Neuronal stem cell (in vitro differentiated cells): ENCODE results near the gene XAF1.

ENCODE experiments used
- DNase-seq: peaks from one replicate; pipeline ENCODE4 v3.0.0-alpha.2; 2013; ENCODE audit warnings: low spot score
- H2AFZ ChIP-seq: one replicate; pipeline ENCODE4 v1.6.1; 2013; ENCODE audit warnings: mild to moderate bottlenecking, low read length, inconsistent platforms
- H2AK5ac ChIP-seq: 2 replicates; pipeline ENCODE4 v1.6.1; 2013; ENCODE audit warnings: low read depth, mild to moderate bottlenecking, inconsistent platforms, low read length, moderate library complexity, mixed read lengths
- H2BK120ac ChIP-seq: 2 replicates; pipeline ENCODE4 v1.6.1; 2013; ENCODE audit warnings: low read depth, mild to moderate bottlenecking, inconsistent platforms, low read length, moderate library complexity, mixed read lengths
- H2BK12ac ChIP-seq: one replicate; pipeline ENCODE4 v1.6.1; 2013; ENCODE audit warnings: low read length, inconsistent platforms
- H2BK15ac ChIP-seq: 2 replicates; pipeline ENCODE4 v1.6.1; 2013; ENCODE audit warnings: mild to moderate bottlenecking, low read length, inconsistent platforms, mixed read lengths
- H2BK5ac ChIP-seq: one replicate; pipeline ENCODE4 v1.6.1; 2013; ENCODE audit warnings: inconsistent platforms, mild to moderate bottlenecking, low read length, moderate library complexity
- H3K14ac ChIP-seq: one replicate; pipeline ENCODE4 v1.6.1; 2013; ENCODE audit warnings: low read length, inconsistent platforms
- H3K18ac ChIP-seq: 2 replicates; pipeline ENCODE4 v1.6.1; 2013; ENCODE audit warnings: low read length, inconsistent platforms
- H3K23ac ChIP-seq: 2 replicates; pipeline ENCODE4 v1.6.1; 2013; ENCODE audit warnings: low read depth, mild to moderate bottlenecking, mixed read lengths, low read length, inconsistent platforms; ENCODE audit not compliant: poor library complexity
- H3K27ac ChIP-seq: replicated peaks from 3 replicates; pipeline ENCODE4 v1.5.1; 2013; ENCODE audit warnings: low read length, inconsistent platforms
- H3K27me3 ChIP-seq, 3 experiments: 2 replicates each; pipeline ENCODE4 v1.6.1; 2013; ENCODE audit warnings: low read length in 3 of 3, mild to moderate bottlenecking in 2 of 3, inconsistent platforms in 1 of 3, low read depth in 1 of 3, mixed read lengths in 1 of 3, moderate library complexity in 1 of 3; ENCODE audit not compliant: control insufficient read depth in 3 of 3, insufficient read depth in 3 of 3
- H3K36me3 ChIP-seq, 2 donors: replicated peaks in 1 of 2; 2 replicates each; pipeline ENCODE4 v1.6.1; 2013; ENCODE audit warnings: low read length in 2 of 2; ENCODE audit not compliant: control insufficient read depth in 2 of 2, insufficient read depth in 2 of 2
- H3K4ac ChIP-seq: 2 replicates; pipeline ENCODE4 v1.6.1; 2013; ENCODE audit warnings: inconsistent platforms, mild to moderate bottlenecking, low read length, moderate library complexity
- H3K4me1 ChIP-seq, 2 donors: 1 replicate in 1 of 2; 2 replicates in 1 of 2; pipeline ENCODE4 v1.6.1; 2013; ENCODE audit warnings: low read length in 2 of 2, low read depth in 1 of 2; ENCODE audit not compliant: control insufficient read depth in 2 of 2, insufficient read depth in 1 of 2
- H3K4me2 ChIP-seq: one replicate; pipeline ENCODE4 v1.6.1; 2013; ENCODE audit warnings: mild to moderate bottlenecking, low read length, inconsistent platforms; ENCODE audit not compliant: insufficient read depth, poor library complexity, severe bottlenecking
- H3K4me3 ChIP-seq, 2 donors: 2 replicates each; pipeline ENCODE4 v1.5.1; 2013; ENCODE audit warnings: low read length in 2 of 2, mild to moderate bottlenecking in 2 of 2, inconsistent platforms in 1 of 2, moderate library complexity in 1 of 2
- H3K79me1 ChIP-seq: one replicate; pipeline ENCODE4 v1.6.1; 2013; ENCODE audit warnings: low read depth, mild to moderate bottlenecking, inconsistent platforms, low read length, moderate library complexity
- H3K9ac ChIP-seq: one replicate; pipeline ENCODE4 v1.6.1; 2013; ENCODE audit warnings: mild to moderate bottlenecking, low read depth, low read length, inconsistent platforms; ENCODE audit not compliant: poor library complexity
- H3K9me3 ChIP-seq, 2 donors: replicated peaks in 1 of 2; 2 replicates each; pipeline versions ENCODE3 to v1.6.1; 2013; ENCODE audit warnings: low read length in 2 of 2, mild to moderate bottlenecking in 2 of 2, inconsistent platforms in 1 of 2, low read depth in 1 of 2, mixed read lengths in 1 of 2, moderate library complexity in 1 of 2; ENCODE audit not compliant: control insufficient read depth in 2 of 2, insufficient read depth in 1 of 2
- H4K8ac ChIP-seq: one replicate; pipeline ENCODE4 v1.6.1; 2013; ENCODE audit warnings: low read depth, mild to moderate bottlenecking, inconsistent platforms, low read length, moderate library complexity
- H4K91ac ChIP-seq: one replicate; pipeline ENCODE4 v1.6.1; 2013; ENCODE audit warnings: low read length, low read depth, mild to moderate bottlenecking, inconsistent platforms; ENCODE audit not compliant: poor library complexity
- WGBS, 2 donors: extraction: QIAGEN DNeasy Blood & Tissue Kit; methylation state at CpG; one replicate each; pipeline ENCODE4 v1.1.7; 2013; ENCODE audit warnings: missing lambda C conversion rate in 2 of 2, mixed read lengths in 1 of 2; ENCODE audit not compliant: insufficient read length in 2 of 2, insufficient replicate concordance in 1 of 2; ENCODE audit errors: extremely low coverage in 2 of 2; 5-methylcytosine and 5-hydroxymethylcytosine counted together

The XAF1 gene

DNA sequence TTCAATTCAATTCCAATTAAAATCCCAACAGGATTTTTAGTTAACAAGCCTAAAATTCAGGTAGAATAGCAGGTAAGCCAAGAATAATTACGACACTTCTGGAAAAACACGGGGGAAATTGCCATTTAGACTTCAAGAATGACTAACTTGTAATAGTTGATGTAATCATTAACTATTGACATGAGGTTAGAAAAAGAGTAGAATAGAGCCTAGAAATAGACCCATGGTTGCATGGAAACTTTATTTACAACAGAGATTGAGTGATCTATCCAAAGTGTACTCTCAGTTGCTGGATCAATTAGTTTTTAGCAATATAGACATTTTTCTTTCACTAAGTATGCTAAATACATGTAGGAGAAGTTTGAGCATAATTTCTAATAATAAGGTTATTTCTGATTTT is 39.1 kb upstream of the XAF1 start:
- Histone ChIP-seq H3K27ac (no peak overlapping the region), H3K4me3 (no peak overlapping the region), H4K8ac (no peak overlapping the region), H3K9ac (no peak overlapping the region), H3K4me2 (no peak overlapping the region), H2BK120ac (no peak overlapping the region), H3K14ac (no peak overlapping the region), H3K4ac (no peak overlapping the region), H2BK15ac (no peak overlapping the region), H4K91ac (no peak overlapping the region), H2BK5ac (no peak overlapping the region), H3K36me3 (no peaks in the 10 kb centered on the region), H2AFZ (no peak overlapping the region), H3K4me1 (peaks cover 2 to 9% of the 10 kb centered on the region in 2 donors), H3K79me1 (no peaks in the 10 kb centered on the region), H3K9me3 (peaks cover 0 to 7% of the 10 kb centered on the region in 2 donors), H2AK5ac (no peak overlapping the region), H2BK12ac (no peak overlapping the region), H3K27me3 (peaks cover 2 to 34% (median 27%) of the 10 kb centered on the region in 3 experiments), H3K18ac (no peak overlapping the region), H3K23ac (no peak overlapping the region)
- no CpG with 5 or more reads among the region's 2 CpGs for WGBS, 2 donors
- no peak for DNase-seq

DNA sequence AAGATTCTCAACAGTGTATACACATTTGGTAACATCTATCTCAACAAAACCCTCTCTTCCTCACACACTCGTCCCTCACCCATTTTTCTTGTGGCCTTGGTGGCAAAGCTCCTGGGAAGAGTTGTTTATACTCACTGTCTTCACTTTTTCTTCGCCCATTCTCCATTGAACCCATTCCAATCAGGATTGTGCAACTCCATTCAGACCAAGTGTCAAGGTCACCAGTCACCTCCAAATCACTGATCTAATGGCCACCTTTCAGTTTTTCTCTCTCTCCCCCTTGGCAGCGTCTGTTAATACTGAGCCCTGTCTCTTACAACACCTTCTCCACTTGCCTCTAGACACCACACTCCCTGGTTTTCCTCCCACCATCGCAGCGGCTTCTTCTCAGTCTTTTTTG is 34.1 kb upstream of the XAF1 start:
- H2BK15ac ChIP-seq, result no peak overlapping the region
- no peak for DNase-seq
- H2AK5ac ChIP-seq, result no peak overlapping the region
- no CpG with 5 or more reads among the region's 5 CpGs for WGBS, 2 donors
- H4K8ac ChIP-seq, result no peak overlapping the region
- H3K27ac ChIP-seq, result no peak overlapping the region
- H3K79me1 ChIP-seq, result no peaks in the 10 kb centered on the region
- H3K9ac ChIP-seq, result no peak overlapping the region
- no peak overlapping the region for H3K4ac ChIP-seq
- no peak overlapping the region for H3K14ac ChIP-seq
- H3K18ac ChIP-seq, result no peak overlapping the region
- H3K36me3 ChIP-seq, result no peaks in the 10 kb centered on the region
- H3K4me3 ChIP-seq, result no peak overlapping the region
- H3K4me1 ChIP-seq, result no peaks in the 10 kb centered on the region
- no peak overlapping the region for H2BK120ac ChIP-seq
- H3K9me3 ChIP-seq, result no peaks in the 10 kb centered on the region
- H3K23ac ChIP-seq, result no peak overlapping the region
- H2AFZ ChIP-seq, result no peak overlapping the region
- H2BK12ac ChIP-seq, result no peak overlapping the region
- peaks cover 0 to 9% (median 0%) of the 10 kb centered on the region in 3 experiments for H3K27me3 ChIP-seq
- H4K91ac ChIP-seq, result no peak overlapping the region
- no peak overlapping the region for H2BK5ac ChIP-seq
- H3K4me2 ChIP-seq, result no peak overlapping the region

DNA sequence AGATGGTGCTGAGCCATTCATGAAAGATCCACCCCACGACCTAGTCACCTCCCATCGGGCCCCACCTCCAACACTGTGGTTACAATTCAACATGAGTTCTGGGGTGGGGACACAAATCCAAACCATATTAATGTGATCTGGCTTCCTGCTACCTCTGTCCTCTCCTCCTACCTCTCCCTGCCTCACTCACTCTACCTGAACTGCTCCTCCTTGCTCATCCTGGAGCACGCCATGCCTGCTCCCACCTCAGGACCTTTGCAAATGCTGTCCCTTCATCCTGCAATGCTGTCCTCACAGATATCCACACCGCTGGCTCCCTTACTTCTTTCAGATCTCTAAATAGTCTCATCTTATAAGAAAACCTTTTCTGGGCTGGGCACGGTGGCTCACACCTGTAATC is 31.8 kb upstream of the XAF1 start:
- Histone ChIP-seq H2AK5ac (no peak overlapping the region), H3K9ac (no peak overlapping the region), H4K8ac (no peak overlapping the region), H3K79me1 (no peaks in the 10 kb centered on the region), H3K14ac (peak overlapping the region; percentile 3), H4K91ac (no peak overlapping the region), H3K9me3 (peaks cover 0 to 2% of the 10 kb centered on the region in 2 donors), H3K4ac (no peak overlapping the region), H3K27ac (no peak overlapping the region), H3K4me3 (no peak overlapping the region), H2BK12ac (no peak overlapping the region), H3K4me2 (no peak overlapping the region), H2BK5ac (no peak overlapping the region), H2AFZ (no peak overlapping the region), H3K4me1 (no peaks in the 10 kb centered on the region), H3K27me3 (peaks cover 0 to 9% (median 0%) of the 10 kb centered on the region in 3 experiments), H2BK15ac (no peak overlapping the region), H3K36me3 (no peaks in the 10 kb centered on the region), H3K18ac (no peak overlapping the region), H2BK120ac (no peak overlapping the region), H3K23ac (no peak overlapping the region)
- WGBS, 2 donors, result no CpG with 5 or more reads among the region's 5 CpGs
- no peak for DNase-seq

DNA sequence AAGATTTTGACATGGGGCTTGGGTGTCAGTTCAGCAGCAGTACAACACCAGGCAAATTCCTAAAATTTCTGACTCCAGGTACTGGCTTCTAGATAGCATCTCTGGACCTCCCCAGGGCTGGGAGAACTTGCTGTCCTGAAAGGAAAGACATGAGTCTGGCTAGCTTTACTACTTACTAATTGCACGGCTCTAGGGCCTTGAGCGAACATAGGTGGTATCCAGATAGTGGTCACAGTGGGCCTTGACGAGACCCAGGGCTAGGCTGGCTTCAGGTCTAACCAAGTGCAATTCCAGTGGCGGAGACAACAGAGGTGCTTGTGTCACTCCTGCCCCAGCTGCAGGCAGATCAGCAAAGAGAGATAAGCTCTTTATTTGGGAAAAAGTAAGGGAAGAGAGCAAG is 26.3 kb upstream of the XAF1 start:
- H2AK5ac ChIP-seq, result no peak overlapping the region

More for the DNA sequence above, 26.3 kb upstream of the XAF1 start:
- no peak overlapping the region for H4K8ac ChIP-seq
- peaks cover 0 to 2% (median 0%) of the 10 kb centered on the region in 3 experiments for H3K27me3 ChIP-seq
- H2AFZ ChIP-seq, result no peak overlapping the region
- no peak overlapping the region for H3K23ac ChIP-seq
- no peaks in the 10 kb centered on the region for H3K36me3 ChIP-seq
- no peak overlapping the region for H3K14ac ChIP-seq
- WGBS, 2 donors, result no CpG with 5 or more reads among the region's 4 CpGs
- no peak overlapping the region for H3K9ac ChIP-seq
- H3K27ac ChIP-seq, result no peak overlapping the region
- H2BK120ac ChIP-seq, result no peak overlapping the region
- H3K79me1 ChIP-seq, result no peaks in the 10 kb centered on the region
- no peaks in the 10 kb centered on the region for H3K4me1 ChIP-seq
- no peak overlapping the region for H3K4me3 ChIP-seq
- DNase-seq, result no peak
- no peak overlapping the region for H3K18ac ChIP-seq
- H3K4ac ChIP-seq, result no peak overlapping the region
- no peak overlapping the region for H4K91ac ChIP-seq
- peaks cover 0 to 4% of the 10 kb centered on the region in 2 donors for H3K9me3 ChIP-seq
- H3K4me2 ChIP-seq, result no peak overlapping the region
- H2BK5ac ChIP-seq, result no peak overlapping the region
- H2BK12ac ChIP-seq, result no peak overlapping the region
- no peak overlapping the region for H2BK15ac ChIP-seq
